Ovary (tissue), 3 donors: Measurements from ENCODE around the gene GTF2A2.

Source experiments
- EP300 ChIP-seq: sonication (generic); formaldehyde crosslinking; IDR thresholded peaks from one replicate; pipeline ENCODE4 v1.6.1; 2017; ENCODE audit warnings: antibody characterized with exemption
- TF ChIP-seq, protein P1 (sequence below), 3 donors: fragments of 450-650 bp in 2 of 3; fragments of 200-600 bp in 1 of 3; IDR thresholded peaks; one replicate each; pipeline versions ENCODE4 v1.5.1 to v1.8.0; 2016 to 2022; ENCODE audit warnings: antibody characterized with exemption in 3 of 3, mild to moderate bottlenecking in 1 of 3
- donor health status: DM: no; HTN: no; CAD: no.

DNA sequence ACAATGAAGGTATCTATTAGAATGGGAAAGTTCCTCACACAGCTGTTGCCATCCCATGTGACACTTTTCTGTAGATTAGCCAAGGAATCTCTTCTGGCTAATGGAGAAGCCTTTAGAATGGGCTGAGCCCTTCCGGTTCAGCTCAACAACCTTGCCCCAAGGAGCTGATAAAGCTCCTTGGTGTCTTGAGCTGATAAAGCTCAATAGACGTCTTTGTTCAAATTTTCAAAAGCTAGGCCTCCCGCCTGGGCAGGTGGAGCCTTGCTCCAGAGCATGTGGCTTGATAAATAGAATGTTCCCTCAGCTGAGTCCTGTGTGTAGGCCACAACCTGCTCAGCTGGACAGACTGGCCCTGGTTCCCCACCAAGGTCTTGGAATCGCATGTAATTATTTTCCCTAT is 39.0 kb upstream of the GTF2A2 start:
- TF ChIP-seq, protein P1, sequence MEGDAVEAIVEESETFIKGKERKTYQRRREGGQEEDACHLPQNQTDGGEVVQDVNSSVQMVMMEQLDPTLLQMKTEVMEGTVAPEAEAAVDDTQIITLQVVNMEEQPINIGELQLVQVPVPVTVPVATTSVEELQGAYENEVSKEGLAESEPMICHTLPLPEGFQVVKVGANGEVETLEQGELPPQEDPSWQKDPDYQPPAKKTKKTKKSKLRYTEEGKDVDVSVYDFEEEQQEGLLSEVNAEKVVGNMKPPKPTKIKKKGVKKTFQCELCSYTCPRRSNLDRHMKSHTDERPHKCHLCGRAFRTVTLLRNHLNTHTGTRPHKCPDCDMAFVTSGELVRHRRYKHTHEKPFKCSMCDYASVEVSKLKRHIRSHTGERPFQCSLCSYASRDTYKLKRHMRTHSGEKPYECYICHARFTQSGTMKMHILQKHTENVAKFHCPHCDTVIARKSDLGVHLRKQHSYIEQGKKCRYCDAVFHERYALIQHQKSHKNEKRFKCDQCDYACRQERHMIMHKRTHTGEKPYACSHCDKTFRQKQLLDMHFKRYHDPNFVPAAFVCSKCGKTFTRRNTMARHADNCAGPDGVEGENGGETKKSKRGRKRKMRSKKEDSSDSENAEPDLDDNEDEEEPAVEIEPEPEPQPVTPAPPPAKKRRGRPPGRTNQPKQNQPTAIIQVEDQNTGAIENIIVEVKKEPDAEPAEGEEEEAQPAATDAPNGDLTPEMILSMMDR (IDR thresholded peaks at IDR 0.05) = no peak
- no peak for TF ChIP-seq EP300
